BJ (cell line): Measurements from ENCODE around the gene ZKSCAN7. TPM values are rescaled to one million over a fixed set of nuclear protein-coding genes. Genes with fewer than 3 reads are reported as not detected.

Experiments used
- CTCF ChIA-PET: fragments of 350-600 bp; formaldehyde crosslinking; extraction: SDS; loops from one replicate; lab custom pipeline; 2021; ENCODE audit warnings: antibody characterized with exemption, inconsistent platforms; lab: Yijun Ruan, JAX
- POLR2A ChIA-PET: fragments of 300-600 bp; sonication (Branson Sonifier 250); formaldehyde crosslinking; extraction: SDS; loops from one replicate; lab custom pipeline; 2021; ENCODE audit warnings: antibody characterized with exemption; lab: Charles Lee
- DNase-seq: peaks from one replicate; pipeline ENCODE4 v3.0.0-alpha.2; 2011; ENCODE audit warnings: low read depth
- H3K27me3 ChIP-seq: 2 replicates; pipeline ENCODE4 v1.6.0; 2011; ENCODE audit warnings: low read length; ENCODE audit not compliant: control insufficient read depth, insufficient read depth
- H3K36me3 ChIP-seq: 2 replicates; pipeline ENCODE4 v1.5.1; 2011; ENCODE audit warnings: low read length; ENCODE audit not compliant: control insufficient read depth, insufficient read depth
- H3K4me3 ChIP-seq: 2 replicates; pipeline ENCODE4 v1.5.1; 2011; ENCODE audit warnings: low read depth, mild to moderate bottlenecking, control low read depth, low read length
- polyA plus RNA-seq: library from polyadenylated mRNA; depleted of rRNA; stranded (reverse); fragments of >200 nt; gene quantifications from 2 replicates; pipeline ENCODE4 v1.2.3, GENCODE V29; 2011; rRNA removed
- TF ChIP-seq, protein P1 (sequence below): IDR thresholded peaks from 2 replicates; pipeline ENCODE4 v1.5.1; 2011; ENCODE audit warnings: low read depth, mild to moderate bottlenecking, control low read depth, inconsistent platforms, low read length, moderate library complexity; ENCODE audit not compliant: insufficient read depth

ZKSCAN7 gene
- polyA plus RNA-seq, 1 experiment, result 4.8 TPM

DNA sequence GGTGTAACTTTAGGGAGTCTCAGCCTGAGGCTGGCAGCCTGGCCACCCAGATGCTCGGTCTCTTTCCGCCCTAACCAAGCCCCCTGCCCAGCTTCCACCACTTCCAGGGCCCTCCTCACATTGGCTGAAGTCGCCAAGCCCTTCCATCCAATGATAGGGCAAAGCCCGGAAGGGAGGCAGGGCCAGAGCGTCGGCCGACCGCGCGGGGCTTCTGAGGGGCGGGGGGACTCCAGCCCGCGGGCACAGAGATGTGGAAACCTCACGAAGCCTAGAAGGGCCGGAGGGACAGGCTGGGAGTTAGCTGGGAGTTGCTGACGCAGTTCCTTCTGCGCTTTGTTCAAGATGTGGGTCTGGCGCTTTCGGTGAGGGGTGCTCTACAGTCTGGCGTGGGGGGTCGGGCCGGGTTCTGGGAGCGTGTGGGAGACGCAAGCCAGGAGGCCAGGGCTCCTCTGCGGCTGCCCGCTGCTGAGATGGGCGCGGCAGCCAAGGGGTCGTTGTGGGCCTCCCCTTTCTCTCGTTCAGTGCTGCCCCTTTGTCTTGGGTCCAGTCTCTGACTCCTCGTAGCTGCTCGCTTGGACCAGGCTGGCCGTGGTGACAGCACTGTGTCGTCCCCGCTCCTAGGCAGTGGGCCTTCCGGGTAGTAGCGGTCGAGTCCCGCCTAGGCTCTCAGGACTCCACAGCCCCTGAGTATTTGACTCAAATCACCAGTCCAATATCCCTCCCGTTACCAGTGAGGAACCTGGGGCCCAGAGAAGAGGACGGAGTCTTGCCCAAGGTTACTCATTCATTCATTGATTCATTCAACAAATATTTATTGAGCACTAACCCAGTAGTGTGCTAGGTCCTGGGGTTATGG is 29.9 kb downstream of the ZKSCAN7 start, which contains the start of gene ZNF660:
ZNF660 (plus strand) TSS at position 319 of the 856 bp plus-strand sequence. CDS start 9,230 bp downstream, outside the sequence.
- ChIA-PET POLR2A (interaction anchor here (0.5 kb wide), 1 partner anchor 144 kb away, joined by 4 read pairs; the partner anchor contains the start of gene ZNF501), CTCF (interaction anchor here (0.6 kb wide), 1 partner anchor 122 kb away, joined by 3 read pairs; no protein-coding TSS in a partner anchor)
- H3K36me3 ChIP-seq, result no peaks in the 10 kb centered on the region
- no peaks in the 10 kb centered on the region for H3K27me3 ChIP-seq
- H3K4me3 ChIP-seq, result peak within 1 kb of the TSS; percentile 53
- TF ChIP-seq, protein P1, sequence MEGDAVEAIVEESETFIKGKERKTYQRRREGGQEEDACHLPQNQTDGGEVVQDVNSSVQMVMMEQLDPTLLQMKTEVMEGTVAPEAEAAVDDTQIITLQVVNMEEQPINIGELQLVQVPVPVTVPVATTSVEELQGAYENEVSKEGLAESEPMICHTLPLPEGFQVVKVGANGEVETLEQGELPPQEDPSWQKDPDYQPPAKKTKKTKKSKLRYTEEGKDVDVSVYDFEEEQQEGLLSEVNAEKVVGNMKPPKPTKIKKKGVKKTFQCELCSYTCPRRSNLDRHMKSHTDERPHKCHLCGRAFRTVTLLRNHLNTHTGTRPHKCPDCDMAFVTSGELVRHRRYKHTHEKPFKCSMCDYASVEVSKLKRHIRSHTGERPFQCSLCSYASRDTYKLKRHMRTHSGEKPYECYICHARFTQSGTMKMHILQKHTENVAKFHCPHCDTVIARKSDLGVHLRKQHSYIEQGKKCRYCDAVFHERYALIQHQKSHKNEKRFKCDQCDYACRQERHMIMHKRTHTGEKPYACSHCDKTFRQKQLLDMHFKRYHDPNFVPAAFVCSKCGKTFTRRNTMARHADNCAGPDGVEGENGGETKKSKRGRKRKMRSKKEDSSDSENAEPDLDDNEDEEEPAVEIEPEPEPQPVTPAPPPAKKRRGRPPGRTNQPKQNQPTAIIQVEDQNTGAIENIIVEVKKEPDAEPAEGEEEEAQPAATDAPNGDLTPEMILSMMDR, result no peak
- DNase-seq, result no peak

DNA sequence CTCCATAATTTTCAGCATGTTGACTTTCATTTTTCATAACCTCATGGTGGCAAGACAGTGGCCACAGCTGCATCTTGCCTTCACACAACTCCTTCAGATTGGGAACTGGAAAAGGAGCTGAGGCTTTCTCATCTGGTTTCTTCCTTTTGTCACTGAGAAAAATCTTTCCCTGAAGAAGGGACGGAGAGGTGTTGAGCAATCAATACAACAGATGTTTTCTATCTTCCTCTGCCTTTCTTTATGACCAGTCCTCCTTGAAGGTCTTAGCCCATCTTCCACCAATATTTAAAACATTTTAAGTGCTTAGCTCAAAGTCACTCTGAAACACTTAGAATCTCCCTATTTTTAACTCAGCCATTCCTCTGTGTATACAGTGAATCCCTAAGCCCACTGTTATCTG is 41.6 kb downstream of the ZKSCAN7 start:
- no peak for DNase-seq
- TF ChIP-seq, protein P1, result no peak
- no peaks in the 10 kb centered on the region for H3K27me3 ChIP-seq
- POLR2A ChIA-PET, result no interaction called here
- H3K4me3 ChIP-seq, result no peak overlapping the region
- CTCF ChIA-PET, result no interaction called here
- no peaks in the 10 kb centered on the region for H3K36me3 ChIP-seq

DNA sequence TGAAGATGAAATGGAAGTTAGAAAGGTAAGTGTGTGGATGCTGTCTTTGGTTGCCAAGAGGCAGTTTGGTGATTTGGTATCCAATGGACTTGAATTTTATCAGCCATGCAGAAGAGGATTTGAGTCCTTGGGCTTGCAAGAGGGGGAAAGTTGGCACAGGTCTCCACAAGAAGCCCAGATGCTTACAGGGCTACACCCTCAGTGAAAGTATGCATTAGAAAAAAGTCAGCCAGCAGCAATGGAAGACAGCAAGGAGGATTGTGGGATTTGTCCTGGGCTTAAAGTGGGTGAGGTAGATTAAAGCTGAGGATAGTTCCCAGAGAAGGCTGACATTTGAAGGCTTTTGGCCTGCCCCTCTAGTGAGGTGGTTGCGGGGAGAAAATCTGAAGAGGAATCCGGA is 46.8 kb downstream of the ZKSCAN7 start:
- H3K4me3 ChIP-seq, result no peak overlapping the region
- DNase-seq, result no peak
- CTCF ChIA-PET, result no interaction called here

DNA sequence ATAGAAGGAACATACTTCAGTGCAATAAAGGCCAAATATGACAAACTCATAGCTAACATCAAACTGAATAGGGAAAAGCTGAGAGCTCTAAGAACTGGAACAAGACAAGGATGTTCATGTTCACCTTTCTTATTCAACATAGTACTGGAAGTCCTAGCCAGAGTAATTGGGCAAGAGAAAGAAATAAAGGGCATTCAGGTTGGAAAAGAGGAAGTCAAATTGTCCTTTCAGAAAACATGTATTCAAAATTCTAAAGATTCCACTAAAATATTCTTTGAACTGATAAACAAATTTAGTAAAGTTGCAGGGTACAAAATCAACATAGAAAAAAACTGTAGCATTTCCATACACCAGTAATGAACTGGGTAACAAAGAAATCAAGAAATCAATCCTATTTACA is 57.7 kb downstream of the ZKSCAN7 start:
- ChIA-PET POLR2A (no interaction called here), CTCF (interaction anchor here (0.7 kb wide), 1 partner anchor 335 kb away, joined by 3 read pairs; no protein-coding TSS in a partner anchor)
- no peaks in the 10 kb centered on the region for H3K36me3 ChIP-seq
- DNase-seq, result no peak
- no peak overlapping the region for H3K4me3 ChIP-seq
- TF ChIP-seq, protein P1, result no peak
- H3K27me3 ChIP-seq, result no peaks in the 10 kb centered on the region

More for the DNA sequence above, 46.8 kb downstream of the ZKSCAN7 start:
- Histone ChIP-seq H3K36me3 (no peaks in the 10 kb centered on the region), H3K27me3 (no peaks in the 10 kb centered on the region)
- TF ChIP-seq, protein P1, result no peak
- POLR2A ChIA-PET, result no interaction called here

Other genes with a start within 250 kb of the ZKSCAN7 start
- 10.1 and 18.0 TPM in 2 replicates for gene TCAIM, start 216.4 kb upstream of the ZKSCAN7 start, polyA plus RNA-seq
- 2.6 and 2.7 TPM in 2 replicates for gene ZNF445, start 77.5 kb upstream of the ZKSCAN7 start, polyA plus RNA-seq
- gene ZNF660, start 29.8 kb downstream of the ZKSCAN7 start, polyA plus RNA-seq, result 0.27 and 0.72 TPM in 2 replicates
- gene ZNF197, start 69.8 kb downstream of the ZKSCAN7 start, polyA plus RNA-seq, result 6.8 and 8.0 TPM in 2 replicates
- gene ZNF35, start 93.5 kb downstream of the ZKSCAN7 start, polyA plus RNA-seq, result 4.7 and 5.3 TPM in 2 replicates
- 2.0 and 3.2 TPM in 2 replicates for gene ZNF502, start 157.5 kb downstream of the ZKSCAN7 start, polyA plus RNA-seq
- gene ZNF501, start 174.4 kb downstream of the ZKSCAN7 start, polyA plus RNA-seq, result 3.7 and 4.8 TPM in 2 replicates
- 8.4 and 16.7 TPM in 2 replicates for gene KIAA1143, start 206.4 kb downstream of the ZKSCAN7 start, polyA plus RNA-seq
- gene KIF15, start 206.6 kb downstream of the ZKSCAN7 start, polyA plus RNA-seq, result 2.0 and 4.0 TPM in 2 replicates